Activated CD8-positive, alpha-beta T cell treated with anti-CD3 and anti-CD28 coated beads for 36 hours (primary cell): ENCODE data around the gene RAD51B. TPM values are rescaled to one million over a fixed set of nuclear protein-coding genes. Genes with fewer than 3 reads are reported as not detected.

Experiments used
- ATAC-seq: fragments of 200-7000 bp; cut with Tn5 transposase; one replicate; pipeline ENCODE4 v1.10.0; 2021; ENCODE audit warnings: mild to moderate bottlenecking, moderate library complexity
- CTCF ChIA-PET: fragments of 350-600 bp; sonication (Branson Sonifier 250); formaldehyde crosslinking; loops from one replicate; lab custom pipeline; 2021; ENCODE audit warnings: antibody characterized with exemption; lab: Charles Lee
- POLR2A ChIA-PET: fragments of 350-600 bp; sonication (Branson Sonifier 250); formaldehyde crosslinking; loops from one replicate; lab custom pipeline; 2021; ENCODE audit warnings: antibody characterized with exemption; lab: Charles Lee
- DNase-seq: peaks from one replicate; pipeline ENCODE4 v3.0.0-alpha.2; 2020
- H3K27ac Mint-ChIP-seq: one replicate; pipeline ENCODE4 v1.8.0; 2021; ENCODE audit warnings: mild to moderate bottlenecking, mixed read lengths
- H3K27me3 Mint-ChIP-seq: one replicate; pipeline ENCODE4 v1.8.0; 2021; ENCODE audit warnings: mixed read lengths
- H3K36me3 Mint-ChIP-seq: one replicate; pipeline ENCODE4 v1.8.0; 2021; ENCODE audit warnings: low read depth, mixed read lengths
- H3K4me1 Mint-ChIP-seq: one replicate; pipeline ENCODE4 v1.8.0; 2021; ENCODE audit warnings: low read depth, mixed read lengths
- H3K4me3 Mint-ChIP-seq: one replicate; pipeline ENCODE4 v1.8.0; 2021; ENCODE audit warnings: mild to moderate bottlenecking, moderate library complexity, mixed read lengths
- H3K9me3 Mint-ChIP-seq: one replicate; pipeline ENCODE4 v1.8.0; 2021; ENCODE audit warnings: mixed read lengths
- CTCF ChIP-seq: fragments of 200-600 bp; IDR thresholded peaks from one replicate; pipeline ENCODE4 v1.8.0; 2022; ENCODE audit warnings: antibody characterized with exemption, mild to moderate bottlenecking
- intact Hi-C: fragments of 100-400 bp; cut with micrococcal nuclease; formaldehyde crosslinking; loops from one replicate; pipeline ENCODE4 v1.10.0; 2022
- total RNA-seq, 2 experiments: library from RNA; stranded (reverse); gene quantifications; one replicate each; pipeline ENCODE4 v1.2.3, GENCODE V29; 2021

RAD51B gene
- total RNA-seq, 2 experiments from 2014 or later: 38.2 to 40.6 TPM

DNA sequence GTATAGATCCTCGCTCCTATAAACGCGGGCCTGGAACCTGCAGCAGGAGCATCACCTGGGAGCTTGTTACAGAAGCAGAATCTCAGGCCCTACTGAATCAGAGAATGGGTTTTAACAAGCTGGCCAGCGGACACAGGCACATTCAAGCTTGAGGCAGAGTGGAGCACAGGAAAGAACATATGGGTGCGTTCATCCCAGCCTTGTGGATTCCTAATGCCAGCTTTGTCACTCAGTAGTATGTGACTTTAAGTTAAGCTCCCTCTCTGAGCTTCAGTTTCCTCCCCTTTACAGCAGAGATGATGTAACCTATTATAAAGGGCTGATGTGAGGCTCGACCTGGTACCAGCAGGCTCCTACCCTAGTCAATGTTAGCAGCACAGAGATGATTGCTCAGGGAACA, 768.4 kb downstream of the RAD51B start:
- TF ChIP-seq CTCF: no peak
- Mint-ChIP-seq H3K27ac (no peak overlapping the region), H3K4me3 (no peak overlapping the region), H3K36me3 (no peaks in the 10 kb centered on the region), H3K27me3 (no peaks in the 10 kb centered on the region), H3K9me3 (no peaks in the 10 kb centered on the region), H3K4me1 (no peaks in the 10 kb centered on the region)
- DNase-seq (no peak), ATAC-seq (no peak)
- ChIA-PET POLR2A (interaction anchor here (2.0 kb wide), 1 partner anchor 13 kb away, joined by 7 read pairs; no protein-coding TSS in a partner anchor), CTCF (interaction anchor here (1.0 to 1.4 kb wide), 3 partner anchors 15 to 229 kb away, joined by 3 read pairs; no protein-coding TSS in a partner anchor)
- intact Hi-C loops: no loop called here

DNA sequence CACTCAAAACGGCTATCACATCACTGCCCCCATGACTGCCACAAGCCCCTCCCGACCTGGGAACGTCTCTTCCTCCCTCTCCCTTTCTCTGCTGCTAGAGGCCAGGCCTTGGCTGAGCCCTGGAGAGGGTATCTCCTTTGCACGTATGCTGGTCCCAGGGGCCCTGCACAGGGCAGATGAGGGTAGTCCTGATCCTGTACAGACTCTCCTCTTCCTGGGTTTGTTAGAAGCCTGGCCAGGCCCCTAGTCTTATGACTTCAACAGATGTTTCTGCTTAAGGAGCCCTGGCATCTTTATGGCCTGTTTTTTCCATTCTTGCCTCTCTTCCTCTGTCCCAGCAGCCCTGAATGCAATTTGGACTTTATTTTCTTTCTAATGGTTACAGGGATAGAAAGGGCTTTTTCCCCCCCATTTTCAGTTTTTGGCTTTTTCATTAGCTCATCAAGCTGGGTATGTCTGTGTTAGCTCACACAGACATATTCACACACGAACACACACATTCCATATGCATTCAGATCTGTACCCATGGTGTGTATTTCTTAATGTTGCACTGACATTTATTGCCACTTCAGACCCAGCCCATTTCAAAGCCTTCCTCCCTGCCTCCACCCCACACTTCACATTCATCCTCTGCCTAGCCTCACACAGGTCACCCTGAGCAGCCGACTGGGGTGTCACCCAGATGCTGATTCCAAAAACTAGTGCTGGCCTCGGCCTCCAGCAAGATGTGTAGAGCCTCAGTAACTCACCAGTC, 770.0 kb downstream of the RAD51B start:
- POLR2A ChIA-PET: no interaction called here
- H3K27ac Mint-ChIP-seq: no peak overlapping the region
- no peak for TF ChIP-seq CTCF

GRCh38 chr14:68590201-68590522, 770.6 kb downstream of the RAD51B start:
- Mint-ChIP-seq H3K27me3 (no peaks in the 10 kb centered on the region), H3K4me1 (peaks cover 12% of the 10 kb centered on the region), H3K27ac (no peak overlapping the region), H3K36me3 (no peaks in the 10 kb centered on the region), H3K4me3 (no peak overlapping the region), H3K9me3 (no peaks in the 10 kb centered on the region)
- no peak for TF ChIP-seq CTCF
- POLR2A ChIA-PET: no interaction called here
- CTCF ChIA-PET: interaction anchor here (1.2 kb wide), 1 partner anchor 227 kb away, joined by 6 read pairs; no protein-coding TSS in a partner anchor
- DNase-seq (no peak), ATAC-seq (no peak)
- intact Hi-C loops: no loop called here

More for the DNA sequence above, 770.0 kb downstream of the RAD51B start:
- no peak for DNase-seq
- Mint-ChIP-seq H3K4me1 (peaks cover 12% of the 10 kb centered on the region), H3K36me3 (no peaks in the 10 kb centered on the region), H3K9me3 (no peaks in the 10 kb centered on the region), H3K4me3 (no peak overlapping the region), H3K27me3 (no peaks in the 10 kb centered on the region)
- no peak for ATAC-seq
- CTCF ChIA-PET: interaction anchor here (1.2 kb wide), 1 partner anchor 227 kb away, joined by 6 read pairs; no protein-coding TSS in a partner anchor
- intact Hi-C loops: no loop called here

GRCh38 chr14:68591786-68592185, 772.2 kb downstream of the RAD51B start:
- Mint-ChIP-seq H3K27ac (no peak overlapping the region), H3K4me3 (no peak overlapping the region)
- POLR2A ChIA-PET: no interaction called here

More at GRCh38 chr14:68591786-68592185, 772.2 kb downstream of the RAD51B start:
- Mint-ChIP-seq H3K9me3 (no peaks in the 10 kb centered on the region), H3K27me3 (no peaks in the 10 kb centered on the region), H3K36me3 (no peaks in the 10 kb centered on the region), H3K4me1 (peaks cover 12% of the 10 kb centered on the region)
- no peak for TF ChIP-seq CTCF
- CTCF ChIA-PET: no interaction called here
- ATAC-seq (no peak), DNase-seq (no peak)
- intact Hi-C loops: no loop called here
